NCI-H82 (cell line): ENCODE measurements around the gene SPTSSB.
A peak's percentile ranks its signal among the peaks of the same experiment; 100 is the strongest.

ENCODE experiments used
- DNase-seq: peaks from one replicate; lab custom pipeline; 2025; lab: John Stamatoyannopoulos, UW

The SPTSSB gene, protein sequence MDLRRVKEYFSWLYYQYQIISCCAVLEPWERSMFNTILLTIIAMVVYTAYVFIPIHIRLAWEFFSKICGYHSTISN

GRCh38 chr3:161371441-161372320 is at the start of gene SPTSSB:
Gene SPTSSB (minus strand): TSS chr3:161371517. CDS start chr3:161346323, 25,194 bp downstream.
- peak; percentile 68 for DNase-seq

DNA sequence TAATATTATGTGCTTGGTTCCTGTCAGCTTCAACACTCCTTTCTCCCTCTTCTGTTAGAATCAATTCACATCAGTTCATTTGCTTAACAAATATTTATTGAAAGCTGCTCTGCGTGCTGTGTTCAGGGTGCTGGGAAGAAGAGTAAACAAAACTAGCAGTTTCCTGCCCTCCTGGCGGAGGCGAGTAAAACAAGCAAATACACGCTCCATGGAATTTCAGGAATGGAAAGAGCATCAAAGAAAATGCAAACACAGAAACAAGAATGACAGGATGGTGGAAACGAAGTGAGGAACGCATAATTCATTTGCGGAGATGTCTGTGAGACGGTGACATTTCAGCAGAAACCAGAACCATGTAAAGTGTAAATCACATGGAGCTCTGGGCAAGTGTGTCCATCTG is 49.4 kb upstream of the SPTSSB start:
- no peak for DNase-seq

GRCh38 chr3:161419555-161420333 is 48.4 kb upstream of the SPTSSB start:
- DNase-seq = no peak

GRCh38 chr3:161415506-161416231 is 44.4 kb upstream of the SPTSSB start:
- no peak for DNase-seq

DNA sequence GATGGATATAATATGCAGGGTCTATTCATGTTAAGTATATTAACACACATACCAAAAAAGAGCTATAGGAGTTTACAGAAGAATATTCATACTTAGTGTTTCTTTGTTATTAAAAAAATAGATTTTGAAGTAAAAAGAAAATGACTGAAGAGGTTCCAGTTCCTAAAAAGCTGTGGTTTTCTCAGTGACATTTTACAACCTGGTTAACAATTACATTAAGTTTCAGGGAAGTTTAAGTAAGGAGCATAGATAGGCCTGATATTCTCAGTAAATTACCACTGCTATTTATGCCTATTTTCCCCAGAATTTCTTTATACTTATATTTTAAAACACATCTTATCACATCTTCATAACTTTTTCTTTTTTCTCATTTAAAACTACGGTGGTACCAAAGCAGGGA is 43.6 kb upstream of the SPTSSB start:
- no peak for DNase-seq

DNA sequence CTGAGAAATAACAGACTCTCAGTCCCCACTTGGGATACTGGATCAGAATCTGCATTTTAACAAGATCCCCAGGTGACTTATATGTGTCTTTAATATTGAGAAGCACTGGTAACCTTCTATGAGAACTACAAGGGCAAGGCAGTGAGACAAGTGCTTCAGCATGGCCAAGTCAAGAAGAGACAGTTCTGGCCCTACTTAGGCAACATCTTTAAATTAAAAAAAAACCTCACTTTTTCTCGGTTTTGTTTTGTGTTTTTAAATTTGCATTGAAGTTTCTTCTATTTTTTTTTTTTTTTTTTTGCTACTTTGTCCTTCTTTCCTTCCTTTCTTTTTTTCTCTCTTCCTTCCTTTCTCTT is 42.5 kb upstream of the SPTSSB start:
- DNase-seq = no peak

GRCh38 chr3:161413127-161413854 is 42.0 kb upstream of the SPTSSB start:
- DNase-seq = no peak

DNA sequence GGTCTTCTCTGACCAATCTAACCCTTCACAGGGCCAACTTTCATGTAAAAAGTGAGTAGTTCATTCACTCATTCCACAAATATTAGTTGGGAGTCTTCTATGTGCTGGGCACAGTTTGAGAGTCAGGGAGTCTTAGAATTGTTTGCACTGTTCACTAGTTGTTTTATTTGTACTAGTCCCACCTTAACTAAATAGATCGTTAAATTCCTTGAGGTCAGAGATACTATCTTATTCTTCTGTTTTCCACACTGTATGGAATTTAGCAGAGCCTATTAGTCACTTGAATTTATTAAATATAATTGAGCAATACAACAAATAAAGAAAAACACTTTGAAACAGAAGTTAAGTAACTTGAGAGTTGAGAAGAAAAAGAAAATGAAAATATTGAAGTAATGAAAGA is 40.8 kb upstream of the SPTSSB start:
- DNase-seq = no peak

GRCh38 chr3:161409858-161410257 is 38.5 kb upstream of the SPTSSB start:
- no peak for DNase-seq

DNA sequence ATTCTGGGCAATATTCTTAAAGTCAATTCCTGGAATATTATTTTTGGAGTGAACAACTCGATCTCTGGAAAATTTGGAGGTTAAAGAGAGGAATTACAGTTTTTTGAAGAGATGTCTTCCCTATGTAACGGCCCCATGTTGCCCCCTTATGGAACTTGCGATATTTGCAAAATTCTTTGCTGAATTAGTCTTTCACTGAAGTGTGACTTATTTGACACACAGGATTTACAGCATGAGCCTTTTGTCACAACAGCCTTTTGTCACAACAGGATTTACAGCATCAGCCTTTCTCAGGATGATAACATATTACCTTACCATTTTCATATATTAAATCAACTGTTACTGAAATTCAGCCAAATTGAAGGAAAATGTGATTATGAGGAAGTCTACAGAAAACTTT is 37.8 kb upstream of the SPTSSB start:
- peak; percentile 52 for DNase-seq

DNA sequence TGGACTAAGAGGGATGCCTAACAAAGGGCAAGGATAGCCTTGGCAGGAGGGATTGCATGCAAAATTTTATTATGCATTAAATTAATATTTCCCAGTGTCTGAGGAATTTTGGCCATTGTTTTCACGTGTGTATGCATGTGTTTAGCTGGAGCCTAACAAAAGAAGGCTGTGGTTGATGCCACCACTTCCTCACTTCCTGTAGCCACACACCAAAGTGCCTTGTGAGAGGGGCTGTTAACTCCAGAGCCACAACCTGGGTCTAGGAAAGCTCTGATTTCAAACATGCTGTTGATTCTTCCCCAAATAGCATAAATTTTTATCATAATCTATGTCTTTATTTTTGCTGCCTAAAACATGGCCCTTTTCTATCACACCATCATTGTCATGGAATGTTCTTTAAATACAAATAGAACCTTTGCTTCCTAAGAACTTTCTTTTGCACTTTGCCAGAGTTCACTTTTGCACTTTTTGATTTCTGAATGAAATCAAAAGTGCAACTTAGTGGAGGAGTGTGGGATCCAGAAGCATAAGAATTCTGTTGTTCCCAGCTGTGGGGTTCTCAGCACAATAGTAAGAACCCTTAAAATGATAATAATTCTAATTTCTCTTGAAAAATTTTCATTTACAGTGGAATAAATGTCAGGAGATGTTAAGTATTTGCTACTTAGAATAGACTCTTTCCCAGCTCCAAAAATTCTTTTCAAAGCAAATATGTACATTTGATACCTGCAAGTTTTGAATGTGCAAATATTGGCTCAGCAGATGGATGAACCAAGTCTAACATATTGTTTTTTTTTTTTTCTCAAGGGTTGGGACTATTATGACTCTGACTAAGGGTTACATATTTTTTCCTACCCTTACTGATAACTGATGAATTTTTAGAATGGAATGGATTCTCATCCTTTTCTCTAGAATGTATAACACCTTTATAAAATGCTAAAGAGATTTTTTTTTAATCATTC is 35.6 kb upstream of the SPTSSB start:
- no peak for DNase-seq

- DNase-seq = no peak
Observed at GRCh38 chr3:161405836-161406235, 34.5 kb upstream of the SPTSSB start.

DNA sequence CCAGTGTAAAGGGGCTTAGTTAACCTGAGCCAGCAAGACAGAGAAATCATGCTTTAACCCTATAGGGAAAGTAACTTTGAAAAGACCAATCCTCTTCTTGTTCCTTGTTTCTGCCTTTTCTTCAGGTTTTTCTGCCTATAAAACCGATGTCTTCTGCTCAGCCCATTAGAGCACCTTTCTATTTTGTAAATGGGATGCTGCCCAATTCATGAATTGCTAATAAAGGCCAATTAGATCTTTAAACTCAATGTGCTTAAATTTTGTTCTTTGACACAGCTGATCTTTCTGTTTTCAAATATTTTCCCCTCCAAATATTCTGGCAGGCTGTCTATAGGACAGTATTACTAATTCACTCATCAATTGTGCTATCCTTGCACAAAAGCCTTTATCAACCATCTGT is 33.8 kb upstream of the SPTSSB start:
- no peak for DNase-seq

DNA sequence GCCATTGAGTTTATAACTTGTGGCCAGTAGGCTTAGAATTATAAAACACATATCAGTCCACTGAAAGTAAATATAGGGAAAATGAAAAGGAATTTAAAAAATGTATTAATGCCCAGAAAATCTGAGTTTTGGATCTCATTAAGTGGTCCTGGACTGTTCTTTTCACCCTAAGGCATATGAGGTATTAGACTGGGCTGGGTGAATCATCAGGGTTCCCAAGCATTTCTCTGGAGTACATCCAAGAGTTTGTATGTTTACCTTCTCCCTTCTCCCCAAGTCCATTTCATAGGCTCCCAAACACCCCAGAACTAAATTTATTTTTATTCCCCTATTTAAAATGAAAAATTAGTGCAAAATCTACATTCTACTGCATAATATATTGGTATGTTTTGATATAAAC is 31.9 kb upstream of the SPTSSB start:
- no peak for DNase-seq

- no peak for DNase-seq
Observed at GRCh38 chr3:161401389-161401788, 30.1 kb upstream of the SPTSSB start.

DNA sequence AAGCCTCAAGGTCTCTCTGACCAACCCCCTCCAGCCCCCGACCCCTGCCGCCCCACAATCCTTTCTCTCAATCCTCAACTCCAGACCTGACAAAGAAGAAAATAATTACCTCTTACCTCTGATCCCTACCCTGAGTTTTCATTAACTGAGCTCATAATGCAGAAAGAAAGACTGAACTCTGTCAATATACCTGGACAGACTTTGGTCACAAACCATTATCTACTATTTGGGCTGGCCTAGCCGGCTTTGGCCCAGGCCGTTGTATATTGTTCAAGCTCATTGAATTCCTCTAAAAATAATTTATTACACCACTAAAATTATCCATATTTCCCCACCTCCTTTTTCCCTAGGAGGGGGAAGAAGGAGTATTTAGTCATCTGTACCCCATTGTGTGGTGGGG is 29.3 kb upstream of the SPTSSB start:
- DNase-seq = no peak

DNA sequence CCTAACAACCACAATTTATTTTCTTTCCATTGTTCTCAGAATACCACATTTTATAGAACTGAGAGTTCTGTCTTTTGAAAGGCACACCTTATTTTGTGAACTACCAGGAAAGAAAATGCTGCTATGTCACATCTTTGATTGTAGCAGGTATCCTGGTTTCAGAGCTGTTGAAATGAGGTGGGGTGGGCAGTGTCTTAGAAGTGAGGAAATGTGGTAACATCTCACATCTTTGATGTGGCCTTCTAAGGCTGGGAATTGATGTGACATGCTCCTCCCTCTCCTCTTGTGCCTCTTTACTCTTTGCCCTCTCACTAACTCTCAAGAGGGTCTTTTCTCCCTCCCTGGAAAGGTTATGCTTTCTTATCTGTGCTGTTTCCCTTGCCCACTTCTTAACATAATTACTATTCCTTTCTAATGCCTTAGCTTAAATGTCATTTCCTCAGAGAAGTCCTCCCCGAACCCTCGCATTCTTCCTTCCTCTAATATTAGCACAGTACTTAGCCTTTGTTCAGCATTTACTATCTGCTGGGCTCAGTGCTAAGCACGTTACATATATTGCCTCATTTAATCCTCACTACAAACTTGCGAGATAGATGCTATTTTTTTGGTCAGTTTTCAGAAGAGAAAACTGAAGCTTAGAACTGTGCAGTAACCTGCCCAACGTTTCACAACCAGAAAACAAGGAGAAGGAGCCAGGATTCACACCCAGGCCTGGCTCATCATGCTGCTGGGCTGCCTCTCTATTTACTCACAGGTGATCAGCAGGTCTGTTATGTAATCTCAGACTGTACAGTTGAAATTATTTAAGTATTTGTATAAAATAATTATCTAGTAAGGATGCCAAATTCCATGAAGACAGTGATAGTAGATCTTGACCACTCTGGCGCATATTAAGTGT is 24.0 kb upstream of the SPTSSB start:
- DNase-seq = no peak

GRCh38 chr3:161393803-161394202 is 22.5 kb upstream of the SPTSSB start:
- DNase-seq = no peak

- DNase-seq = no peak
Observed at GRCh38 chr3:161393310-161393709, 22.0 kb upstream of the SPTSSB start.

DNA sequence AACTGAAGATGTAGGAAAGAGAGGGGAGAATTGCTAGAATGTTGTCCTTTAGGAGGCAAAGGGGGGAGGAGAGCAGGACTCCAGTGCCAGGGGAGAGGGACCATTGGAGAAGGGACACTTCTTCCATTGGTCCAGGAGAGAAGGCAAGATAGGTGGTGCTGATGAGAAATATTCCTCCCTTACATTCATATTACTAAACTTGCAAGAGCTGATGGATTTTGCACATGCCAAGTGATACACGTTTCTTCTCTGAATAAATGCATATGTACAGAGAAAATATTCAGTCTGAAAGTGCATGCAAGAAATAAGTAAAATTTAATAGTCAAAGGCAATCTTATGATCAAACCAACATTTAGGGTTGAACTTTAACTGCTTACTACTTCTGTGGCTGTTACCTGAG is 21.5 kb upstream of the SPTSSB start:
- DNase-seq = no peak
